ENCODE measurements around the gene GALNT16.
"Not testable (repeated sequence)": the region's sequence is repeated elsewhere in the genome, so short reads cannot be mapped to it uniquely, and the experiment has no call there.

Gene GALNT16

GRCh38 chr14:69259527-69260189 lies at the start of gene GALNT16:
Gene GALNT16 (plus strand): TSS chr14:69260158. CDS start chr14:69260291, 133 bp downstream.
- DNase-seq = no peak

GRCh38 chr14:69214393-69214792 lies 45.6 kb upstream of the GALNT16 start:
- no peak for DNase-seq

- not testable (repeated sequence) for DNase-seq
These were observed 42.3 kb upstream of the GALNT16 start for GRCh38 chr14:69217663-69218062.

- DNase-seq = no peak
These were observed 35.0 kb upstream of the GALNT16 start for GRCh38 chr14:69224946-69225345.

- no peak for DNase-seq
These were observed 33.8 kb upstream of the GALNT16 start for GRCh38 chr14:69226178-69226577.

- peak; percentile 31 for DNase-seq
These were observed 33.2 kb upstream of the GALNT16 start for GRCh38 chr14:69226736-69227135.

- DNase-seq = no peak
These were observed 28.5 kb upstream of the GALNT16 start for GRCh38 chr14:69231486-69231885.

- no peak for DNase-seq
These were observed 27.6 kb upstream of the GALNT16 start for GRCh38 chr14:69232388-69232787.

- no peak for DNase-seq
These were observed 25.9 kb upstream of the GALNT16 start for GRCh38 chr14:69234106-69234505.

- DNase-seq = no peak
These were observed 24.2 kb upstream of the GALNT16 start for GRCh38 chr14:69235708-69236107.

- DNase-seq = no peak
These were observed 22.8 kb upstream of the GALNT16 start for GRCh38 chr14:69237142-69237541.

- DNase-seq = no peak
These were observed 22.4 kb upstream of the GALNT16 start for GRCh38 chr14:69237584-69237983.

GRCh38 chr14:69238883-69239282 lies 21.1 kb upstream of the GALNT16 start:
- DNase-seq = no peak

- no peak for DNase-seq
These were observed 19.3 kb upstream of the GALNT16 start for GRCh38 chr14:69240527-69241173.

GRCh38 chr14:69241577-69241976 lies 18.4 kb upstream of the GALNT16 start:
- no peak for DNase-seq

GRCh38 chr14:69242311-69243224 lies 17.4 kb upstream of the GALNT16 start:
- peak; percentile 68 for DNase-seq

GRCh38 chr14:69244946-69245345 lies 15.0 kb upstream of the GALNT16 start:
- DNase-seq = no peak

GRCh38 chr14:69246331-69246730 lies 13.6 kb upstream of the GALNT16 start:
- DNase-seq = no peak

GRCh38 chr14:69247676-69248440 lies 12.1 kb upstream of the GALNT16 start:
- DNase-seq = peak; percentile 81

- DNase-seq = no peak
These were observed 10.4 kb upstream of the GALNT16 start for GRCh38 chr14:69249603-69250002.

- DNase-seq = no peak
These were observed 7.1 kb upstream of the GALNT16 start for GRCh38 chr14:69252851-69253250.

GRCh38 chr14:69259168-69259526 lies 811 bp upstream of the GALNT16 start:
- no peak for DNase-seq

All from fibroblast of skin of right quadriceps (primary cell).